NCI-H2029 (cell line): ENCODE data around the gene COX8A.
"Not testable (repeated sequence)": the region's sequence is repeated elsewhere in the genome, so short reads cannot be mapped to it uniquely, and the experiment has no call there.

Experiments
- DNase-seq: peaks from one replicate; lab custom pipeline; 2025; lab: John Stamatoyannopoulos, UW

COX8A gene, protein sequence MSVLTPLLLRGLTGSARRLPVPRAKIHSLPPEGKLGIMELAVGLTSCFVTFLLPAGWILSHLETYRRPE

DNA sequence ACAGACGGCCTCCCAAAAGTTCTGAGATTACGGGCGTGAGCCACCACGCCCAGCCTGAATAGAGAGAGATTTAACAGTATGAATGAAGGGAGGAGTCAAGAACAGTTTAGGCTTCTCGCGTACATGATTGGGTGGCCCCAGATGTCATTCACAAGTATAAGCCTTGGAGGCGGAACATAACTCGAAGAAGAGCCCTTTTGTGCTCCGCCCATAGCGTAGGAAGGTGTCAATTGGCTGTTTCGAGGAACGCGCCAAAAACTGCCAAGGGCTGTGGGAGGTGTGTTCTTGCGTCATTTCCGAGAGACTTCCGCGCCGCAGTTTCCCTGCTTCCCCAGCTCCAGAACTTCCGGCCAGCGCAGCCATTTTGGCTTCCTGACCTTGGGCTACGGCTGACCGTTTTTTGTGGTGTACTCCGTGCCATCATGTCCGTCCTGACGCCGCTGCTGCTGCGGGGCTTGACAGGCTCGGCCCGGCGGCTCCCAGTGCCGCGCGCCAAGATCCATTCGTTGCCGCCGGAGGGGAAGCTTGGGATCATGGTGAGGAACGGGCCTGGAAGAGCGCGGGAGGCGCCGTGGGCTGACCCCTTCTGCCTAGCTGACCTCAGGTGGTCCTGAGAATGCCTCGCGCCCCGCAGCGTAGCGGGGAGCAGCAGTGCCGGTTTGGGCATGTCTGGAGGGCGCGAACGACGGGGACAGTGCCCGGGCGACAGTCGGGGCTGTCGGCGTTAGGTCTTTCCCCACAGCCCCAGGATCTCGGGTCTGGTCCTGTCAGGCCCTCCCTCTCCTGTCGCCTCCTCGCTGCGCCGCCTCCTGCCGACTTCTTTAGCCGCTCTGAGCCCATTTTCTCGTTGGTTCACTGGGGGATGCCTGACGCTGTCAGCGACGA lies at the start of gene COX8A:
Gene COX8A, plus strand, starts transcription at position 362 of the 885 bp plus-strand sequence. Its CDS starts 61 bp downstream, at position 423.
- DNase-seq: peak; percentile 99

DNA sequence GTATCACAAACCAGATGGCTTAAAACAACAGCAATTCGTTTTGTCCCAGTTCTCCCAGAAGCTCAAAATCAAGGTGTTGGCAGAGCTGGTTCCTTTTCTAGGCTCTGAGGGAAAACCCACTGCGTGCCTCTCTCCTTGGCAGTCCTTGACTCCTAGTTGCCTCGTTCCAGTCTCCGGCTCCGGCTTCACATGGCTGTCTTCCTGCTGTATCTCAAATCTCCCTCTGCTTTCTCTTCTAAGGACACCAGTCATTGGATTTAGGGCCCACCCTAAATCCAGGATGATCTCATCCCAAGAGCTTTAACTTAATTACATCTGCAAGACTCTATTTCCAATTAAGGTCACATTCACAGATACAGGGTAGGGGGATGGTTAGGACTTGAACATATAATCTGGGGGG lies 44.8 kb upstream of the COX8A start:
- DNase-seq: no peak

DNA sequence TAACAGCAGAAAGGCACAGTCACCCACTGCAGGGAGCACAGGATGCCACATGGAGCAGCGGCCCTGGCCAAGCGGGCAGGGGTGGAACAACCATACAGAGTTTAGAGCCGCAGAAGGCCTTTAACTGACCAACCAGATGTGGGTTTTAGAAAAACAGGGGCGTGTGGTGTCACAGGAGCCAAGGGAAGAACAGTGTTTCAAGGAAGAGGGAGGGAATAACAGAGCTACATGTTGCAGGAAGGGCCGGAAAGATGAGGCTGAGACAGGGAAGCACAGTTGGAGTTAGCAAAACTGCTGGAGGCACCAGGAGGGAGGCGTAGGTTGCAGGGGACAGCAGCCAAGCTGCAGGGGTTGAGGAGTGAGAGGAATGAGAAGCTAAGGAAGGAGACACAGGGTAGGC lies 43.4 kb upstream of the COX8A start:
- DNase-seq: no peak

DNA sequence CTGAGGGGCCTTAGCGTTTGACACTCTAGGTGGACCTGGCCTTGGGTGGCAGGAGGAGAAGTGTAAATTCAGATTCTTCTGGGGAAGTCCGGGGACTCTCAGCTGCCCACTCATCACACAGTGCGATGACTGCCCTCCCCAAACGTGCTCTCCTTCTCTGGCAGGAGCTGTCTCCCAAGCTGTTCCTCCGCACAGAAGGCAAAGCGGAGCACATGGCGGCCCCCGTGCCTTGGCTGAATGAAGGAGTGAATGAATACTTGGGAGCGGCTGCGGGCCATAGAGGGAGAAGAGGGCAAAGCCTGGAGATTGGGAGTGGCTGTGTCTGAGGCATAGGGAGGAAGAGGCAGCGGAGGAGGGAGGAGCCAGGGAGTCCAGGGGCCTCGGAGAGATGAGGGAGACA lies 42.5 kb upstream of the COX8A start:
- DNase-seq: no peak

DNA sequence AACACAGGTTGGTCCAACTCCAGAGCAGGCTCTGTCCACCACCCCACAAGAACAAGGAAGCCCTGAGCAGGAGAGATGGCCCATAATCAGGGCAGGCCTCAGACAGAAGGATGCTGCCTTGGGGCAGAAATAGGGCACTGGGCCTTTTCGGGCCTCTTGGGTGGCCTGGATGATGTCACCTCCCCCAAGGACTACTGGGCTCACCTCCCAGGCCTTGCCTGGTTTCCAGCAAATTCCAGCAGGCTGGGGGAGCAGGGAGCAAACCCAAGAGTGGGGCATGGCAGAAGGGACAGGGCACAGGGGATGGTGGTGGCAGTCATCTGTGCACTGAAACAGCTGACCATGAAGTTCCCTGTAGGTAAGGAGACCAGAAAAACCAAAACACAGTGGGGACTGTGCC lies 41.0 kb upstream of the COX8A start:
- no peak for DNase-seq

DNA sequence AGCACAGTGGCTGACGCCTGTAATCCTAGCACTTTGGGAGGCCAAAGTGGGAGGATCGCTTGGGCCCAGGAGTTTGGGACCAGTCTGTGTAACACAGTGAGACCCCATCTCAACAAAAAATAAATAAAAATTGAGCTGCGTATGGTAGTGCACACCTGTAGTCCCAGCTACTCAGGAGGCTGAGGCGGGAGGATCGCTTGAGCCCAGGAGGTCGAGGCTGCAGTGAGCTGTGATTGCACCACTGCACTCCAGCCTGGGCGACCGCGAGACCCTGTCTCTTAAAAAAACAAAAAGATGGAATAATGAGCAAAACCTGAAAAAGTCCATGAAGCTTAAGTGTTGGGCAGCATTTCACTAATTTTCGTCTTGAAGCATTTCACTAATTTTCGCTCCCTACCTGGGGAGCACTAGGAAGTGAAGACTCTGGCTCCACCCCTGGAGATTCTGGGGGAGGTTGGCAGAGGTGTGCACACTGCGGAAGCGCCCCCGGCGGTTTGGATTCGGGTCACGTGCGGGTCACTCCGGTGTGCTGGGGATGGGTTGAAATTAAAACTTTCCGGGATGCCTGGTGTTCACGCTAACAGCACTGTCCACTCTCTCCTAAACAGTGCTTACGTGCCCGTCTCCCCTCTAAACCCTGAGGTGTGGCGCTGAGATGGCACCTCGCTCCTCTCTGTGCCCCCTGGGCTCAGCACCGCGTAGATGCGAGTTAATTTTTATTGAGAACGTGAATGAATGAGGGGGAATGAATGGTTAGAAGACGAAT lies 36.5 kb upstream of the COX8A start:
- no peak for DNase-seq

DNA sequence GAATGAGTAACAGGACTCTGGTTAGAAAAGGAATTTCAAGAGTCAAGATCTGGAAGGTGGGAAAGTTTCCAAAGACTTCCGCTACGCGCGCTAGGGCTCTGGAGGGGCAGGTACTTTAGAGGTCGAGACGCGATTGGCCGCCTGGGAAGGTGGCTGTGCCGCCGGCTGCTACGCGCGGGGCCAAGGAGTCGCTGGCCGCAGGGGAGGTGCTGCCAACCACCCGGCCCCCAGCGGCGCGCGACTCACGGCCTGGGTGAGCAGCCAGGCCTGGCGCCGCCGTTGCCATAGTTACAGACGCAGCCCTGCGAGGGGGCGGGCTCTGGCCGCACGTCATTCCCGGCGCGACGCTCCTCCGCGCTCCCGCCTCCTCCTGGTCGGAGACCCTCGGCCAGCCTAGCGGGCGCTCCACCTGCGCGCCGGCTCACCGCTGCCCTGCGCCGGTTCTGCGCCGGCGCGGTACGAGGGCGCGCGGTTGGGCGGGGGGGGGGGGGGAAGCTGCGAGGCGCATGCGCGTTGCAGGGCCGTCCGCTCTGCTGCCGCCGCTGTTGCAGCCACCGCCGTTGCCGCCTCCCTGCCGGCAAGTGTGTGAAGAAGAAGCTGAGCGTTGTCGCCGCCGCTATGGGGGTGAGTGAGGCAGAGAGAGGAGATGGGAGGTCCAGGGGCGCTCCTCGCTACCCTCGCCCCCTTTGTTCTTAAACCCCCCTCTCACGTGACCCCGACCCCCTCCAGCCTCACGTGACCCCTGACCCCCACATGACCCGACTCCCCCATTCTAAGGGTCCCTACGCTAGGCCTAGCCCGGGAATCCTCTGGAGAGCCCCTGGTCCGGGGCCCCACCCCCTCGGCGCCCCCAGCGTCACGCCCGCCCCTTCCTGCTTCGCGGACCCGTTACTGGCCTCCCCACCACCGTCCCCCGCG lies 35.7 kb upstream of the COX8A start, which contains the start of gene NAA40:
Gene NAA40, plus strand, starts transcription at position 524 of the 918 bp plus-strand sequence. Its CDS starts 95 bp downstream, at position 619.
- peak; percentile 96 for DNase-seq

DNA sequence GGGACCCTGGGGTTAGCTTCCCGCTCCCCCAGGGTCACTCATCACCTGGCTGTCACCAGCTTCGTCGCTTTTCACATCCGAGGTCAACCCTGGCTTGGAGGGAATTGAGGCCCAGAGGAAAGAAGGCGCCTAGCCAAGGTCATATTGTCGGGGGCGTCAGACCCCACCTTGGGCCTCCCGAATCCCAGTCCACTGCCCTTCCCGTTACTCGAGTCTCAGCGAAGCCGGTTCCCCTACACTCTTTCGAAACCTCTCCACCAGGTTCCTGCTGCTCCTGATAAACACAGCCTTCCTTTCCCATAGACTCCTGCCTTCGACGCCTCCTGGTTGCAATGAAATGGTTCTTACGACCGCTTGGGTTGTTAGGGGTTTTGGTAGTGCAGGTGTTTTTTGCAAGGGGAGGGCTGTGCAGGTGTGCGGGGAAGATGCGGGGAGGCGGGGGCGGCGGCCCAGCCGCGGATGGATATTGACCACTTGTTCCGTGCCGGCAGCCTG lies 35.0 kb upstream of the COX8A start:
- DNase-seq: no peak

DNA sequence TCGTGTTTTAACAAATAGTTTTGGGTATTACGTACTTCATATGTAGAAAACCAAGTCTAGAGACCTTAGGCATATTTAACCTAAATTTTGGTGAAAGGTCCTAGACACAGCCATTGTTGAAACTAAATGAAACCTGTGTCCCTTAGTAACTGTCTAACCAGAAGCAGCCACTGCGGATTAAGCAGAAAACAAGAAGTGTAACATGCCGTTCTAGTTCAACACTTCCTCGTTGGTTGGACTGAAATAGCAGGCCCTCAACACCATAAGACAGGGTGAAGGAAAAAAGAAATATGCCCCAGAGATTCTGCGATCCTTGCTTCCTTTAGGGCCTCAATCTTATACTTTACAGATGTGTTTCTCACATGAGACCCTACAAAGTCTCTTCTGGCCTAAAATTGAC lies 33.6 kb upstream of the COX8A start:
- no peak for DNase-seq

DNA sequence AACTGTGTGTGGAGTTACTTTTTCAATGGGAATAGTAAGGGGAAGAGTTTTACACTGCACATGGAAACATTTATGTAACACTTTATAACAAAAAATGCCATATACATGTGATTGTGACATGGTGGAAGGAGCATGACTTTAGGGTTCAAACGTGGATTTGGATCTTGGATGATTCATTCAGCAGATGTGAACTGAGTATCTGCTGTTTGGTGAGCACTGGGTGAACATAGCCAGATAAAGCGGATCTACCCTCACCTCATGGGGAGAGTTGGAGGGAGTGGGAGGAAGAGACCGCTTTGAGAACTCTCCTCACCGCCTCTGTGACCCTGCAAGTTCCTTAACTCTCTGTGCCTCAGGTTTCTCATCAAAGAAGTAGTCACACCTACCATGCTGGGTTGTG lies 32.5 kb upstream of the COX8A start:
- DNase-seq: no peak

DNA sequence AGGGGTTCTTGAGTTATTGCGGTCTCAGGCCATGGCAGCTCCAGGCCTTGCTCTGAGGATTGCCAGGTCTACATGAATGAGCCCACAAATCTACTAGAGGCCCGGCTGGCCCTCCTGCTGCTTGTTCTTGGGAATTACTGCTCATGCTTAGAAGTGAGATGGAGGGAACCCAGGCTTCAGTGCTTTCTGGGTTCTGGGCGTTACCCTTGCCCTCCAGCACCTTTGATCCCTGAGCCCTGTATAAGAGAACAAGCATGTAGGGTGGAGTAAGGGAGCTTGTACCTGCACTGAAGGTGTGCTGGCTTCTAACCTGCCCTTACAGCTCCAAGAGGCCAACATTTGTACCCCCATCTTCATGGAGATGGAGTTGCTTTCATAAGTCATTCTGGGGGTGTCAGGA lies 31.6 kb upstream of the COX8A start:
- no peak for DNase-seq

DNA sequence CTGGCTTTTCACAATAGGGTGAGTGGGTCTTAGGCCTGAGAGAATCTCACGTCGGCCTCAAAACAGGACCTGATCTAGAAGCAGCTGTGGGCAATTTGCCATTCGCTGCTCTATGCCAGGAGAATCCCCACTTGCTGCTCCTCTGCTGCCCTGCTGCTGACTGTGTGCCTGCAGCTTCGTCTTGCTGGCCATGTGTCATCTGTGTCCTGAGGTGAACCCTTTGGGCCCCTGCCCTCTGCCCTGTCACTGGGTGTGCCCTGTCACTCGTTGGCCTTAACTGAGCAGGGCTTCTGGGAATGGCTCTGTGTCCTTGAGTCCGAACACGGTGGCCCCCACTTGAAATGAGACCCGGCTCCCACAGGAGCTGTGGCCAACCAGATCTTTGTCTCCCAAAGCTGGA lies 29.4 kb upstream of the COX8A start:
- no peak for DNase-seq

DNA sequence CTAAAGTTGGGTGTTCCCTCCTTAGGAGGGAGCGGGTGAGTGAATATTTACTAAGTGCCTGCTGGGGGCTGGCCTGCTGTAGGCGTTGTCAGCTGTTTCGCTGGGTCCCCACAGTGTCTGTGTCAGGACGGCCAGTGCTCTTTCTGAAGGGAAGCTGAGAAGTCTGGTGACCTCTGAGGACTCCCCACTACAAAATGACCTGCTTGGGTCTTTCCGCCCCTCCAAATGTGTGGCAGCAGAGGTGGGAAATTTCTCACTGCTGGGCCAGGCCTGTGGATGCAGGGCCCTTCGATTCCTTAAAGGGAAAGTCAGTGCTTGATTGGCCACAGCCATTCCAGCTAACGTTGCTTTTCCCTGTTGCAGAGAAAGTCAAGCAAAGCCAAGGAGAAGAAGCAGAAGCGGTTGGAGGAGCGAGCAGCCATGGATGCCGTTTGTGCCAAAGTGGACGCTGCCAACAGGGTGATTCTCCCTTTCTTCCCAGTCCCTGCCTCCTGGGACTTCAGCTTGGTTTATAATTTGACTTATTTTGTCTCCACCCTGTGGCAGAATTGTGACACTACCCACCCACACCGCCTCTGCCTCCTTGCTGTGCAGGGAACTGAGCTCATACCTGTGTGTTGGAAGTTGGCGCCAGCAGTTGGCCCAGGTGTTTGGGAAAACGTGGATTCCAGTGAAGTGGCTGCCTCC lies 28.8 kb upstream of the COX8A start:
- peak; percentile 62 for DNase-seq

DNA sequence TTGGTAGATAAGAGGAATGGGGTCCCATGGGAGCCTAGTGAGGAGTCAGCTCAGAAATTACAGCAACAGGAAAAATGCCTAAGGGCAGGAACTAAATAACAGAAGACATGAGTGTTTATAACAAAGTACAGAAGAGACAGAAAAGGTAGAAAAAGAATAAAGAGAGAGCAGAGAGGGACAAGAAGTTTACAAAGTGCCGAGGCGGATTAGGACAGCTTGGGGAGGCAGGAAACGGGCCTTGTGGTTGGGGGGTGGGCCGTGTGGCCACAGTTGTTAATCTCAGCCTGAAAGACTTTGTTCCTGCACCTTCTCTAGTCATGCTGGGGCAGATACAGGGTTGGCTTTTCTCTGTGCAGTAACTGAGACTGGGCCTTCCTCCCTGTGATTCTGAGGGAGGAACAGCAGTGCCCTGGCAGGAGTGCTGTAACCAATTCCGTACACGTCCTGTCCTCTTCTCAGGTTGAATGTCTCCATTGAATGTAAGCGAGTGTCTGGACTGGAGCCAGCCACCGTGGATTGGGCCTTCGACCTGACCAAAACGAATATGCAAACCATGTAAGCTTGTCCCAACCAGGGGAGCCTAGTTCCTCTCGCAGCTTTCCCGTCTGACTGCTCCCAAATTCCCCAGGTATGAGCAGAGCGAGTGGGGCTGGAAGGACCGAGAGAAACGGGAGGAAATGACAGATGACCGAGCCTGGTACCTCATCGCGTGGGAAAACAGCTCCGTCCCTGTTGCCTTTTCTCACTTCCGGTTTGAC lies 22.5 kb upstream of the COX8A start:
- no peak for DNase-seq

DNA sequence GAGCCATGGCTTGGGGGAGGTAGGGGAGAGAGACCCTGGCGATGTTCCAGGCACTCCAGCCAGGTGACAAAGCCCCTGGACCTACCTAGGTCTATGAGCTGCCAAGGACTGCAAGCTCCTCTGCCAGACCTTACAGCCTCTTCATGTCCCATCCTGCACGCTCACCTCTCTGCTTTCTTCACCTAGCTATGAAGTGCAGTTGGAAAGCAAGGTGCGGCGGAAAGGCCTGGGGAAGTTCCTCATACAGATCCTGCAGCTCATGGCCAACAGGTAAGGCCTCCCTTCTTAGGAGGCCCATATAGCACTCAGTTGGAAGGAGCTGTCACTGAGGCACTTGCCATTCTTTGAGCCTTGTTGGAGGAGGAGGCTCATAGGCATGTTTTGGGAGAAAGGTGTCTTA lies 21.9 kb upstream of the COX8A start:
- no peak for DNase-seq

DNA sequence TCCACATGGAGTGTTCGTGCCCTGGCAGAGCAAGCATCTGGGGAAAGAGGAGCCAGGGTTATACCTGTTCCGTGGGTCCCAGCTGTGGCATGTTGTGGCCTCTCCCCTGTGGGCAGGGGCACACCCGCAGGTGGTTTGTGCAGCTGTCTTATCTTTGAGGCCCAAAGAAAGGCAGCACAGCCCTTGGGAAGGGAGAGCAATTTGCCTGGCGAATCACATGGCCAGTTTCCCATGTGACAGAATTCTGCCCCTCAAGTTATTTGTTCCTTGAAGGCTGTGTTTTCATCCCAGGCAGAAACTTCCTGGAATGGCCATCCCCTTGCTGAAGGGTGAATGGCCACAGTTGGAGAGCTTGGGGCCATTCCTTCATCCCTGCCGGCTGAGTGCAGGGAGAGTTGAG lies 16.4 kb upstream of the COX8A start:
- no peak for DNase-seq

DNA sequence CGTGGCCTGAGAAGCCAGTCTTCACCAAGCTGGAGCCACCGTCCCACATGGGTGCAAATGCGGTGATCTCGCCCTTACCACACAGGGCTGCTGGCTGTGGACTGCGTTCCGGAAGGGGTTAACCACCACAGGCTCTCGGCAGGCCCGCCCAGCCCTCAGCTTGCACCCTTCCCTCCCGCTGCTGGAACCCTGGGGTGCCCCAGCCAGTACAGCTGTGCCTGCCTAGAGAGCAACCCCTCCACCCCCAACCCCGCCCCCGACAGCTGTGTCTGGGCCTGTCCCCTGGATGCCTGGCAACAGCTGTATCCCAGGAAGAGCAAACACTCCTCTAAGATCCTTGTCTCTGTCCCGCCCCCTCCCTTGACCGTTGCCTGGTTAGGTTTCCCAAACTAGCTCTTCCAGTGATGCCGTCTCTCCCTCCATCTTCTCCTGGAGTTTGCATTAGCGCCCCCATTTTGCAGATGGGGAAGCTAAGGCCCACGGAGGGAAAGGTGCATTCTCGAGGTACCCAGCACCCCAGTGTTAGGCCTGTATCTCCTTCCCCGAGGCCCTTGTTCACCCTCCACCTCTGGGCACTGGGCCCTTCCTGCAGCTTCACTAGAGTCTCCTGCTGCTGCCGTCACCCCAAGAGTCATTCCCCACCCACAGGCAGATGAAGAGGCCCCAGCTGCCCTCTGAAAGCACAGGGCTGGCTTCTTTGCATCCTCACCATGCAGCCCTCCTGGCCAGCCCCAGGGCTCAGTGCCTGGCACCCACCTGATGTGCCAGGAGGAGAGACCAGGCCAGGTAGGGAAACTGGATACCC lies 12.6 kb upstream of the COX8A start:
- DNase-seq: peak; percentile 76

DNA sequence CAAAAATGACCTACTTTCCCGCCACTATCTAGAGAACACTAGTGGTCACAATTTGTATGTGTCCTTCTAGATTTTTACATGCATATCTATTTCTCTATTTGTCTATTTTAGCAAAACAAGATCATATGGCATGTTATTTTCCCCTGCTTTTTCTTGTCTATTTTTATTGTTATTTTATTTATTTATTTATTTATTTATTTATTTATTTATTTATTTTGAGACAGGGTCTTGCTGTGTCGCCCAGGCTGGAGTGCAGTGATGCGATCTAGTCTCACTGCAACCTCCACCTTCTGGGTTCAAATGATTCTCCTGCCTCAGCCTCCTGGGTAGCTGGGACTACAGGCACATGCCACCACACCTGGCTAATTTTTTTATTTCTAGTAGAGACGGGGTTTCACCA lies 10.5 kb upstream of the COX8A start:
- DNase-seq: not testable (repeated sequence)

DNA sequence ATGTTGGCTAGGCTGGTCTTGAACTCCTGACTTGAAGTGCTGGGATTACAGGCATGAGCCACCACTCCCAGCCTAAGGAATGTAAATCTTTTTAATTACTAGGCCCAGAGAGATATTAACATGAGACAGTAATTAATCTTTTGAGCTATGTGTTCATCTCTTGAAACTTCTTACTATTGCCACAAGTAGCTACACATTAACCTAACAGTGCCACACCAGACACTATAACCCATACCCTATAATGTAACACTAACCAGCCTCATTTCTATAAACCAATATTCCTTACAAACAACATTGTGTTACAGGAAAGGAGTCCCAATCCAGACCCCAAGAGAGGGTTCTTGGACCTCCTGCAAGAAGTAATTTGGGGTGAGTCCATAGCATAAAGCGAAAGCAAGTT lies 8.0 kb upstream of the COX8A start:
- DNase-seq: no peak

DNA sequence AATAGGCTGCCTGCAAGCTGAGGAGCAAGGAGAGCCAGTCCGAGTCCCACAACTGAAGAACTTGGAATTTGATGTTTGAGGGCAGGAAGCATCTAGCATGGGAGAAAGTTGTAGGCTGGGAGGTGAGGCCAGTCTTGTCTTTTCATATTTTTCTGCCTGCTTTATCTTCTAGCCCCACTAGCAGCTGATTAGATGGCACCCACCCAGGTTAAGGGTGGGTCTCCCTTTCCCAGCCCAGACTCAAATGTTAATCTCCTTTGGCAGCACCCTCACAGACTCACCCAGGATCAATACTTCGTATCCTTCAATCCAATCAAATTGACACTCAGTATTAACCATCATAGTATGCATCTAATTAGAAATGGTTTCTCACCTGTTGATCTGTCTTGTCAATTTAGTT lies 5.0 kb upstream of the COX8A start:
- no peak for DNase-seq
